Measurements from ENCODE around the gene PLOD1. TPM values are rescaled to one million over a fixed set of nuclear protein-coding genes. Genes with fewer than 3 reads are reported as not detected.

Gene PLOD1
- total and polyA plus RNA-seq, 8 donors: 8.2 to 56.2 (median 35.2) TPM

- intact Hi-C loops (cut with DNase I; ENCODE audit: low total_unique reads): no loop called here
- whole genome bisulfite sequencing, 5 donors: 77 to 100% (median 92%) methylated on average over 3 of the region's 3 CpGs
These were observed 81.7 kb downstream of the PLOD1 start for GRCh38 chr1:12016182-12016581.

GRCh38 chr1:12019858-12020509 lies 85.5 kb downstream of the PLOD1 start:
- DNase-seq: no peak
- Histone ChIP-seq H3K27me3 (no peaks in the 10 kb centered on the region), H3K4me3 (peak overlapping the region; percentile 85 to 94 (median 91)), H3K36me3 (peaks cover 6 to 35% (median 33%) of the 10 kb centered on the region in 4 donors), H3K4me1 (peaks cover 8 to 23% (median 13%) of the 10 kb centered on the region in 4 donors), H3K27ac (peak overlapping the region; percentile 74 to 89 (median 89)), H3K9me3 (no peaks in the 10 kb centered on the region)
- TF ChIP-seq, protein P1, sequence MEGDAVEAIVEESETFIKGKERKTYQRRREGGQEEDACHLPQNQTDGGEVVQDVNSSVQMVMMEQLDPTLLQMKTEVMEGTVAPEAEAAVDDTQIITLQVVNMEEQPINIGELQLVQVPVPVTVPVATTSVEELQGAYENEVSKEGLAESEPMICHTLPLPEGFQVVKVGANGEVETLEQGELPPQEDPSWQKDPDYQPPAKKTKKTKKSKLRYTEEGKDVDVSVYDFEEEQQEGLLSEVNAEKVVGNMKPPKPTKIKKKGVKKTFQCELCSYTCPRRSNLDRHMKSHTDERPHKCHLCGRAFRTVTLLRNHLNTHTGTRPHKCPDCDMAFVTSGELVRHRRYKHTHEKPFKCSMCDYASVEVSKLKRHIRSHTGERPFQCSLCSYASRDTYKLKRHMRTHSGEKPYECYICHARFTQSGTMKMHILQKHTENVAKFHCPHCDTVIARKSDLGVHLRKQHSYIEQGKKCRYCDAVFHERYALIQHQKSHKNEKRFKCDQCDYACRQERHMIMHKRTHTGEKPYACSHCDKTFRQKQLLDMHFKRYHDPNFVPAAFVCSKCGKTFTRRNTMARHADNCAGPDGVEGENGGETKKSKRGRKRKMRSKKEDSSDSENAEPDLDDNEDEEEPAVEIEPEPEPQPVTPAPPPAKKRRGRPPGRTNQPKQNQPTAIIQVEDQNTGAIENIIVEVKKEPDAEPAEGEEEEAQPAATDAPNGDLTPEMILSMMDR (IDR thresholded peaks at IDR 0.05): no peak
- TF ChIP-seq POLR2A (IDR thresholded peaks at IDR 0.05) (no peak), POLR2AphosphoS5 (IDR thresholded peaks at IDR 0.05) (no peak), EP300 (IDR thresholded peaks at IDR 0.05) (no peak)
- intact Hi-C loops (cut with DNase I; ENCODE audit: low total_unique reads): no loop called here
- 5 to 11% (median 7%) methylated on average over 10 to 12 of the region's 12 CpGs for WGBS, 5 donors

More at GRCh38 chr1:12016182-12016581, 81.7 kb downstream of the PLOD1 start:
- TF ChIP-seq POLR2A (IDR thresholded peaks at IDR 0.05) (no peak), POLR2AphosphoS5 (IDR thresholded peaks at IDR 0.05) (no peak), EP300 (IDR thresholded peaks at IDR 0.05) (no peak)
- TF ChIP-seq, protein P1 (IDR thresholded peaks at IDR 0.05): no peak
- Histone ChIP-seq H3K36me3 (peaks cover 16 to 35% (median 28%) of the 10 kb centered on the region in 4 donors), H3K9me3 (no peaks in the 10 kb centered on the region), H3K4me1 (peaks cover 8 to 18% (median 13%) of the 10 kb centered on the region in 4 donors), H3K27ac (no peak overlapping the region), H3K27me3 (no peaks in the 10 kb centered on the region), H3K4me3 (no peak overlapping the region)
- DNase-seq: no peak

DNA sequence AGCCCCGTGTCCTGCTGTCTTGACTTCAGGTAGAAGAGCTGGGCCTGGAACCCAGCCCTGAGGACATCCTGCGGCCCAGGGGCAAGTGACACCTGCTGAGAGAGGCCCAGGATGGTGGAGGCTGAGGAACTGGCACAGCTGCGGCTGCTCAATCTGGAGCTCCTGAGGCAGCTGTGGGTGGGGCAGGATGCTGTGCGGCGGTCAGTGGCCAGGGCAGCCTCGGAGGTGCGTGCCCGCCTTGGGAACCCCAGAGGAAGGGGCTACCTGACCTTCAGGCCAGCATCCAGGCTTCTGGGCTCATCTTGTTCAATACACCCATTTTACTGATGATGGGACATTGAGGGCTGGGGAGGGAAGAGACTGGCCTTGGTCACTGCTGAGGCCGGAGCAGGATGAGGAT lies 87.1 kb downstream of the PLOD1 start:
- intact Hi-C loops (cut with DNase I; ENCODE audit: low total_unique reads): no loop called here
- Histone ChIP-seq H3K4me3 (no peak overlapping the region), H3K36me3 (peaks cover 13 to 52% (median 50%) of the 10 kb centered on the region in 4 donors), H3K27ac (no peak overlapping the region), H3K4me1 (peaks cover 8 to 23% (median 13%) of the 10 kb centered on the region in 4 donors), H3K27me3 (no peaks in the 10 kb centered on the region), H3K9me3 (no peaks in the 10 kb centered on the region)
- TF ChIP-seq EP300 (IDR thresholded peaks at IDR 0.05) (no peak), POLR2A (IDR thresholded peaks at IDR 0.05) (no peak), POLR2AphosphoS5 (IDR thresholded peaks at IDR 0.05) (no peak)
- TF ChIP-seq, protein P1 (IDR thresholded peaks at IDR 0.05): no peak
- no peak for DNase-seq
- 90 to 96% (median 95%) methylated on average over 1 to 9 of the region's 9 CpGs for WGBS, 5 donors

- Histone ChIP-seq H3K36me3 (peaks cover 13 to 56% (median 54%) of the 10 kb centered on the region in 4 donors), H3K4me1 (peaks cover 8 to 23% (median 13%) of the 10 kb centered on the region in 4 donors), H3K4me3 (no peak overlapping the region), H3K27ac (no peak overlapping the region), H3K27me3 (no peaks in the 10 kb centered on the region), H3K9me3 (no peaks in the 10 kb centered on the region)
- 95 to 100% (median 97%) methylated on average over 1 to 14 of the region's 14 CpGs for WGBS, 5 donors
- intact Hi-C loops (cut with DNase I; ENCODE audit: low total_unique reads): no loop called here
- no peak for DNase-seq
- no peak for TF ChIP-seq POLR2A (IDR thresholded peaks at IDR 0.05)
- TF ChIP-seq POLR2AphosphoS5 (IDR thresholded peaks at IDR 0.05): no peak
- TF ChIP-seq, protein P1 (IDR thresholded peaks at IDR 0.05): no peak
- no peak for TF ChIP-seq EP300 (IDR thresholded peaks at IDR 0.05)
These were observed 87.5 kb downstream of the PLOD1 start for GRCh38 chr1:12022036-12022435.

Small RNA genes lying within 50 kb of the gene (small RNA-seq; reads per million reads assigned to genes)
- gene AL096840.1 (0 reads per million in 4 donors), gene RF00019 (0 reads per million in 4 donors), gene RNU5E-4P (0.08 to 3.2 (median 3.0) reads per million in 4 donors)

Other genes with a start within 250 kb of the PLOD1 start
- gene DRAXIN, start 243.0 kb upstream of the PLOD1 start, total RNA-seq: under 1 TPM in 1 of 5 donors, not detected in 4; 0.18 TPM
- gene DRAXIN, start 243.0 kb upstream of the PLOD1 start, polyA plus RNA-seq: under 1 TPM in 2 of 3 donors, not detected in 1; 0.03 to 0.06 TPM
- gene AGTRAP, start 198.6 kb upstream of the PLOD1 start, total RNA-seq: 10 to 100 TPM in 4 of 5 donors, 1 to 10 TPM in 1; 4.1 to 76.3 (median 21.6) TPM
- 10 to 100 TPM; 27.8 to 60.3 (median 32.6) TPM for gene AGTRAP, start 198.6 kb upstream of the PLOD1 start, polyA plus RNA-seq
- gene C1orf167, start 172.5 kb upstream of the PLOD1 start, total RNA-seq: 1 to 10 TPM in 1 of 5 donors, not detected in 4; 1.6 TPM
- 1 to 10 TPM in 2 of 3 donors, not detected in 1; 2.0 to 4.7 TPM for gene C1orf167, start 172.5 kb upstream of the PLOD1 start, polyA plus RNA-seq
- gene MTHFR, start 128.8 kb upstream of the PLOD1 start, total RNA-seq: 100 to 1,000 TPM in 2 of 5 donors, 10 to 100 TPM in 3; 42.0 to 171 (median 75.6) TPM
- gene MTHFR, start 128.8 kb upstream of the PLOD1 start, polyA plus RNA-seq: 1 to 10 TPM; 5.3 to 8.9 (median 5.5) TPM
- 10 to 100 TPM in 4 of 5 donors, 1 to 10 TPM in 1; 4.9 to 49.6 (median 14.6) TPM for gene CLCN6, start 128.5 kb upstream of the PLOD1 start, total RNA-seq
- gene CLCN6, start 128.5 kb upstream of the PLOD1 start, polyA plus RNA-seq: 1 to 10 TPM; 4.1 to 6.2 (median 4.1) TPM
- gene NPPA, start 86.9 kb upstream of the PLOD1 start, total RNA-seq: 1 to 10 TPM in 2 of 5 donors, not detected in 3; 4.2 to 7.2 TPM
- gene NPPA, start 86.9 kb upstream of the PLOD1 start, polyA plus RNA-seq: 1 to 10 TPM in 2 of 3 donors, under 1 TPM in 1; 0.48 to 2.7 (median 2.0) TPM
- gene NPPB, start 75.8 kb upstream of the PLOD1 start, total RNA-seq: 1 to 10 TPM in 1 of 5 donors, not detected in 4; 1.6 TPM
- 10 to 100 TPM in 1 of 3 donors, 1 to 10 TPM in 2; 1.0 to 12.8 (median 3.9) TPM for gene NPPB, start 75.8 kb upstream of the PLOD1 start, polyA plus RNA-seq
- gene KIAA2013, start 8.3 kb upstream of the PLOD1 start, total RNA-seq: 100 to 1,000 TPM in 2 of 5 donors, 10 to 100 TPM in 3; 21.0 to 525 (median 70.0) TPM
- gene KIAA2013, start 8.3 kb upstream of the PLOD1 start, polyA plus RNA-seq: 10 to 100 TPM; 14.4 to 28.9 (median 15.5) TPM
- gene MFN2, start 45.7 kb downstream of the PLOD1 start, total RNA-seq: 10 to 100 TPM; 46.6 to 68.0 (median 53.6) TPM
- gene MFN2, start 45.7 kb downstream of the PLOD1 start, polyA plus RNA-seq: 10 to 100 TPM; 31.2 to 41.9 (median 37.4) TPM
- 100 to 1,000 TPM in 1 of 5 donors, 10 to 100 TPM in 3, 1 to 10 TPM in 1; 1.8 to 107 (median 13.2) TPM for gene MIIP, start 84.8 kb downstream of the PLOD1 start, total RNA-seq
- gene MIIP, start 84.8 kb downstream of the PLOD1 start, polyA plus RNA-seq: 10 to 100 TPM; 22.1 to 32.7 (median 25.7) TPM
- gene TNFRSF8, start 128.6 kb downstream of the PLOD1 start, total RNA-seq: under 1 TPM in 3 of 5 donors, not detected in 2; 0.18 to 0.58 (median 0.45) TPM
- gene TNFRSF8, start 128.6 kb downstream of the PLOD1 start, polyA plus RNA-seq: 1 to 10 TPM; 1.2 to 2.1 (median 1.5) TPM
- 10 to 100 TPM in 4 of 5 donors, 1 to 10 TPM in 1; 7.1 to 24.3 (median 14.9) TPM for gene TNFRSF1B, start 232.3 kb downstream of the PLOD1 start, total RNA-seq
- gene TNFRSF1B, start 232.3 kb downstream of the PLOD1 start, polyA plus RNA-seq: 1 to 10 TPM; 5.4 to 8.4 (median 7.8) TPM